ENCODE measurements around the gene FBXO30.

FBXO30 gene

GRCh38 chr6:145763742-145764141, 50.9 kb downstream of the FBXO30 start:
- H3K4me3 ChIP-seq (ENCODE audit: low read length): no peak overlapping the region

GRCh38 chr6:145761584-145761983, 53.0 kb downstream of the FBXO30 start:
- H3K4me3 ChIP-seq (ENCODE audit: low read length): no peak overlapping the region
- DNase-seq (ENCODE audit: low read depth, low spot score): peak; percentile 6

More at GRCh38 chr6:145763742-145764141, 50.9 kb downstream of the FBXO30 start:
- DNase-seq (ENCODE audit: low read depth, low spot score): no peak

GRCh38 chr6:145758113-145758512, 56.5 kb downstream of the FBXO30 start:
- DNase-seq (ENCODE audit: low read depth, low spot score): no peak
- no peak overlapping the region for H3K4me3 ChIP-seq (ENCODE audit: low read length)

GRCh38 chr6:145756170-145756662, 58.4 kb downstream of the FBXO30 start:
- no peak for DNase-seq (ENCODE audit: low read depth, low spot score)
- no peak overlapping the region for H3K4me3 ChIP-seq (ENCODE audit: low read length)

GRCh38 chr6:145755682-145756081, 58.9 kb downstream of the FBXO30 start:
- DNase-seq (ENCODE audit: low read depth, low spot score): no peak
- H3K4me3 ChIP-seq (ENCODE audit: low read length): no peak overlapping the region

- DNase-seq (ENCODE audit: low read depth, low spot score): no peak
- no peak overlapping the region for H3K4me3 ChIP-seq (ENCODE audit: low read length)
Measured at GRCh38 chr6:145752638-145753037, 62.0 kb downstream of the FBXO30 start.

GRCh38 chr6:145749632-145750031, 65.0 kb downstream of the FBXO30 start:
- no peak overlapping the region for H3K4me3 ChIP-seq (ENCODE audit: low read length)
- peak; percentile 33 for DNase-seq (ENCODE audit: low read depth, low spot score)

- H3K4me3 ChIP-seq (ENCODE audit: low read length): no peak overlapping the region
- DNase-seq (ENCODE audit: low read depth, low spot score): no peak
Measured at GRCh38 chr6:145745861-145746260, 68.7 kb downstream of the FBXO30 start.

- no peak overlapping the region for H3K4me3 ChIP-seq (ENCODE audit: low read length)
- no peak for DNase-seq (ENCODE audit: low read depth, low spot score)
Measured at GRCh38 chr6:145744619-145745018, 70.0 kb downstream of the FBXO30 start.
